ENCODE results near the gene MICB.
A peak's percentile ranks its signal among the peaks of the same experiment; 100 is the strongest.
"Not testable (repeated sequence)": the region's sequence is repeated elsewhere in the genome, so short reads cannot be mapped to it uniquely, and the experiment has no call there.

Gene MICB

DNA sequence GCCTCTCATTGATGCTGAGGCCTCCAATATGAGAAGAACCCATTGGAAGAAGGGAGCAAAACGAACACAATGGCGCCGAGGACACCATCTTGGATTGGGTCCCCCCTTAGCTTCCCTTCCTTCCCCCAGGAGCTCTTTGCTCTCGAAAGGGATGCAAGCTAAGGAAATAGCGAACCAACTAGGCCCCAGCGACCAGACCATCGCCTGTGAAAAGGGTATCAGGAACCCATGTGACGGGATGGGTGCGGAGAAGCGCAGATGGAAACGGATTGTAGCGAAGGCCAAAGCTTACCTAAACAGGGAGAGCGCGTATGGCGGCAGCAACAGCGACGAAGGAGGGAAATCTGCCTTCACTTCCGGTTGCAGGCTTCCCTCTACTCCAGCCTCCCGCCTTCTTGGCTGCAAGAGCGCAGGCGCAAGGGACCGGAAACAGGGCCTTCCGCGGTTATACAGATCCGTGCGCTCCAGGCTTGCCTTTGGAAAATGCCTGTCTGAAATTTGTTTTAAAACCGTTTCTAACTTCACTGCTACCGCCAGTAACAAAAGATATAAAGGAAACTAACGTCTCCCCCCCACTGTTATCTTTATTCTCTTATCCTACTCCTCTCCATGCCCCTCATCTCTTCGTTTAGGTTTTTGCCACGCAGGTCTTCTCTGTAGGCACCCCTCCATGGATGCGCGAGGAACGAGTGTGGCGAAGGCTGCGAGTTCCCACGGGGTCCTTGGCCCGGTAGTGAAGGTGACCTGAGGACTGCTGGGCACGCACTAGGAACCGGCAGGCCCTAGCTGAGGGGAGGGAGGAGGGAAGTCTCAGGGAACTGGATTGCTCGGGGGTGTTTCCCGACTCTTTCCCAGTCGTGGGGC lies 43.9 kb downstream of the MICB start, which contains the start of gene DDX39B:
TSS of gene DDX39B (minus strand) at position 346 of the 864 bp plus-strand sequence. CDS start 1,471 bp downstream, outside the sequence.
- DNase-seq, result peak; percentile 99

DNA sequence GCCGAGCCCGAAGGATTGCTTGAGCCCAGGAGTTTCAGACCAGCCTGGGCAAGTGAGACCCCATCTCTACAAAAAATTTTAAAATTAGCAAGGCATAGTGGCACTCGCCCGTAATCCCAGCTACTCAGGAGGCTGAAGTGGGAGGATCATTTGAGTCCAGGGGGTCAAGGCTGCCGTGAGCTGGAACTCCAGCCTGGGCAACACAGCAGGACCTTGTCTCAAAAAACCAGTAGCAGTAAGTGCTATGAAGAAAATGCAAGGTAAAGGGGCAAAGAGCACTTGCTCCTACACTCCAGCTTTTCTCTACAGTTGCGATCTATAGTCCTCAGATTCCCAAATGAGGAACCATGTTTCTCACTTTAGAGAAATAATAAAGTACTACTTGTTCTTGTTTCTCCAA lies 45.7 kb downstream of the MICB start:
- no peak for DNase-seq

DNA sequence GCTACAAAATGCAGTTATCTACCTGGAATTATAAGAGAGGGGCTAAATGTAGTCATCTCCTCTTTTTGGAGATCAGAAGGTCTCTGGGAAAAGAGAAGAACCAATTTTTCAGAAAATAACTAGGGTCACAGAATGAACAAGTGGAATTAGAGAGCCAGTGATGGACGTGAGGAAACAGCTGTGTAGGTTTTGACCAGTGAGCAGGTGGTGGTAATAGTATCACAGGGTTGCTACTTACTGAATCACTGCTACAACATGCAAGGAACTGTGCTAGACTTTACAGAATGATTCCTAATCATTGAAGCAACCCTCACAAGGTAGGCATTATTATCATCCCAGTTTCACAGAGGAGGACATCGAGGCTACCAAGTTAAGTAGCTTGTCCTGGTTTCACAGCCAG lies 46.7 kb downstream of the MICB start:
- no peak for DNase-seq

DNA sequence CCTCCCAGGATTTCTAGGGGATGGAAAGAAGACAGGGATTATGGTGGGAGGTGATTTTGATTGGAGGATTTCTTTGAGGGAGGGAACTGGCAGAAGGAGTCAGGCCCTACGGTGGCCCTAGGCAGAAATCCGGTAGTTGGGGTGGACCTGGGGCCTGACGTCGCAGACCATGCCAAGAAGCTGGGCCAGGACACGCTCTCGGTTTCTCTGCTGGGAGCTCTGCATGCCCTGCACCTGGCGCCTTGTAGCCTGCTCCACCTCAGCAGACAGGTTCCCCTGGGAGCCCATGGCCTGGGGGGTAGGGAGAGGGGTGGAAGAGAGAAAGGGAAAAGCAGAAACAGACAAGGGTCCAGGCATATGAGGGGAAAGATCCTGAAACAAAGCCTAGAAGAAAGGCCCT lies 47.3 kb downstream of the MICB start:
- no peak for DNase-seq

DNA sequence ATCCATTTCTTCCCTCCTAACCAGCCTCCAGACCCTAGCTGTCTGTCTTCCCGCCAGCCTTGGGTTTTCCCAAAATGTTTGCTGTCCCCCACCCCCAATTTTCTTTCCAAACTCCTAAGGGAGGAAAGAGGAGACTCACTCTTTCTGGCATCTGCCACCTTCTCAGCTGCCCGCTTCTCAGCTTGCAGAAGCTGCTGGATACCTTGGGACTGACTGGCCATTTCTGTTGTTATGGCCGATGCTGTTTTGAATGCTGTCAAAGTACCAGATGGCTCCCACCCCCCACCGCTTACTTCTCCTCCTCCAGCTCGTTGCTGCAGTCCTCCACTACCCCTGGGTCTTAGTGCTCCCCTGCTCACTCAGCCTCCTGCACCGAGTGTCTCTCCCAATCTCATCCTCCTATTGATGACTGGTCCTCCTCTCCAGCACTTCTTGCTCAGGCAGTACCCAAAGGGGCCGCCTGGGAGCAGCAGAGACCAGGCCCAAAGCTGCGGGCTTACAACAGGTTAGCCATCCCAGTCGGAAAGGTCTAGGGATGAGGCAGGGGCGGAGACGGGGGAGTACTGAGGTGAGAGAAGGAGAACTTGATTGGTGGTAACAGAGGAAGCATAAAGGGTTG lies 48.5 kb downstream of the MICB start, which contains the start of gene ATP6V1G2:
TSS of gene ATP6V1G2 (minus strand) at position 270 of the 619 bp plus-strand sequence. CDS start at position 221, 49 bp downstream.
- peak; percentile 97 for DNase-seq

DNA sequence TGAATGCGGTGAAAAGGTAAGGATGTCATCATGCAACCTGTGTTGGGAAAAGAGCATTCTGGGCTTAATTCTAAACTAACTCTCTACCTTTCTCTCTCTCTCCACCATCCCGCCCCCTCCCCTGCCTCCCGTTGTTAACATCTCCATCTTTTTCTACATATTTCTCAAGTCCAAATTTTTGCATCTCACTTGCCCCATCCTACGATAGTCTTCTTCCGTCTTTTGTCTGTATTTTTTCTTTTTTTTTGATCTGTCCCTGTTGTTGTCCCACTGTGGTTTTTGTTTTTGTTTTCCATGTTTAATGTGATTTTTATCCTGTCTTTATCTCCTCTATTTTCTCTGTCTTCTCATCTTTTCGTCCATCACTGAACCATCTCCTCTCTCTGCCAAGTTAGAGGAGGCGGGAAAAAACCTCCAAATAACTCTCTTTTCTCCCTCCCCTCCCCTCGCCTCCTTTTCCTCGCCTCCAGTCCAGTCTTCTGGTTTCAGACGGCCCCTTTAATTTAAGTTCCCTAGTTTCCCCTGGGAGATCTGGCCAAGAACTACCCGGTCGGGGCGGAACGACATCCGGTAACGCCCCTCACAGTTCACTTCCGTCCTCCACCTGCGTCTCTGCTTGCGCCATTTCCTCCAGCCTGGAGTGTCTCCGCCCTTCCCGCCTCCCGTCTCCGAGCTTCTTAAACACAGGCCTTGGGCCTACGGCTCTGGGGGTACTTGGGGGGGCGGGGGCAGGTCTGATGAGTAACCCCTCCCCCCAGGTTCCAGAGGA lies 49.2 kb downstream of the MICB start, which contains the start of gene NFKBIL1:
TSS of gene NFKBIL1 (plus strand) at position 651 of the 769 bp plus-strand sequence. CDS start at position 738, 87 bp downstream.
- DNase-seq, result peak; percentile 97

DNA sequence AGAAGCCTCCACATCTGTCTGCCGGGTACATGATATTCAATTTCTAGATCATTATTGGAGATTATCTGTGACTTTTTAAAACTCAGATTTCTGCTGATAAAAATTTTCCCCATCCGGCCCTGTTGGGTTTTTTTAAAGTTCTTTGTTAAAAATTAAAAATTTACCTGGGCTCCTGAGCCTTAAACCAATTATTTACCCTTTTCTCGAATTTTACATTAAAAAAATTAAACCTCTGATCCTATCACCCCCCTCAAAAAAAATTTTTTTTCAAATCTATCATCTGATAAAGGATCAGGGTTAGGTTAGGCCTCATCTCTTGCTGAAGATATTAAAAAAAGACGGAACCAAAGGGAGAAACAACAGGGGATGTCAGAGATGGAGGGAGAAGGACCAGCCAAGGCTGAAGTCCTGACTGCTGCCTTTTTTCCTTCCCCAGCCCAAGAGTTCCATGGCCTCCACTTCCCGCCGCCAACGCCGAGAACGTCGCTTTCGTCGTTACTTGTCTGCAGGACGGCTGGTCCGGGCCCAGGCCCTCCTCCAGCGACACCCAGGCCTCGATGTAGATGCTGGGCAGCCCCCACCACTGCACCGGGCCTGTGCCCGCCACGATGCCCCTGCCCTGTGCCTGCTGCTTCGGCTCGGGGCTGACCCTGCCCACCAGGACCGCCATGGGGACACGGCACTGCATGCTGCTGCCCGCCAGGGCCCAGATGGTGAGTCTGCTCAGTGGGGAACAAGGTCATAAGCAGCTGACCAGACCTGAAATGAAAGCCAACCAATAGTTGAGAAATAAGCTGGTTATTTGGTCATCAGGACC lies 50.0 kb downstream of the MICB start:
- no peak for DNase-seq

DNA sequence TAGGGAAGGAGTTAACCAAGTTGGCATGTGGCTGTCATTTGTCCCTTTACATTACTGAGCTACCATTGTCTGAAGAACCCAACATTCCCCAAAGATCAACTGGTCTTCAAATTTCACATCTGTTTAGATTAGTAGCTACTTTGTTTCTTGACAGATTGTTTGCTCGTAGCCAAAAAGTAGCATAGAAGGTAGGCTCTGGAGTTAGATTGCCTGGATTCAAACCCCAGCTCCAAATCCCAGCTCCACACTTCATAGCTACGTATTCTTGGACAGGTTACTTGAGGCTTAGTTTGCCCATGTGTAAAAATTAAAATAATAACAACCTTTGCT lies 50.6 kb downstream of the MICB start:
- DNase-seq, result no peak

DNA sequence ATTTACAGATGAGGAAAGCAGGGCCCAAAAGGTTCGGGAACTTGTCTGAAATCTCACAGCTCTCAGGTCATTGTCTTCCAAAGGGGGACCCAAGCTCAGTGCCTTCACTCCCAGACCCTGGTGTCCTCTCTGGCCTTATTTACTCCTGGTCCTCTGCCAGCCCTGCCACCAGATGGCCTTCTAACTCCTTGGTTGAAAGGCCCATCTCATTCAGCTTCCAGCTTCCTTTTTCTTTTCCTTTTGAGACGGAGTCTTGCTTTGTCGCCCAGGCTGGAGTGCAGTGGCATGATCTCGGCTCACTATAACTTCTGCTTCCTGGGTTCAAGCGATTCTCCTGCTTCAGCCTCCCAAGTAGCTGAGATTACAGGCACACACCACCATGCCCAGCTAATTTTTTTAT lies 53.4 kb downstream of the MICB start:
- DNase-seq, result not testable (repeated sequence)

DNA sequence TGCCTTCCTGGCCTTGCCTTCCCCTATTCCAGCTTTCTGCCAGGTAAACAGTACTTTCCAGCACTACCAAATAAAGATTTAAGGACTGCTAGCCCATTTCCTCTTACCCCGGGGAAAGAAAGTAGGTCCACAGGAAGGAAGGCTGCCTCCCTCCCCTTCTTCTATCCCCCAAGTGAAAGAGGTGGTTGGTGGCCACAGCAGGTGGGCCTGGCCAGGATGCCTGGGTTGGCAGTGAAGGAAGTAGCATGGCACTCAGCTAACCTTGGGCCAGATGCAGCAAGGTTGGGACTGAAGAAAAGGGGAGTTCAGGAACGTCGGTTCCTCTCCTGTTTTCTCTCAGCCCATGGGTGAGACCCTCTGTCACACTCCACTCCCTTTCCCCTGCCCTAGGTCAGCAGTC lies 58.4 kb downstream of the MICB start:
- DNase-seq, result no peak

DNA sequence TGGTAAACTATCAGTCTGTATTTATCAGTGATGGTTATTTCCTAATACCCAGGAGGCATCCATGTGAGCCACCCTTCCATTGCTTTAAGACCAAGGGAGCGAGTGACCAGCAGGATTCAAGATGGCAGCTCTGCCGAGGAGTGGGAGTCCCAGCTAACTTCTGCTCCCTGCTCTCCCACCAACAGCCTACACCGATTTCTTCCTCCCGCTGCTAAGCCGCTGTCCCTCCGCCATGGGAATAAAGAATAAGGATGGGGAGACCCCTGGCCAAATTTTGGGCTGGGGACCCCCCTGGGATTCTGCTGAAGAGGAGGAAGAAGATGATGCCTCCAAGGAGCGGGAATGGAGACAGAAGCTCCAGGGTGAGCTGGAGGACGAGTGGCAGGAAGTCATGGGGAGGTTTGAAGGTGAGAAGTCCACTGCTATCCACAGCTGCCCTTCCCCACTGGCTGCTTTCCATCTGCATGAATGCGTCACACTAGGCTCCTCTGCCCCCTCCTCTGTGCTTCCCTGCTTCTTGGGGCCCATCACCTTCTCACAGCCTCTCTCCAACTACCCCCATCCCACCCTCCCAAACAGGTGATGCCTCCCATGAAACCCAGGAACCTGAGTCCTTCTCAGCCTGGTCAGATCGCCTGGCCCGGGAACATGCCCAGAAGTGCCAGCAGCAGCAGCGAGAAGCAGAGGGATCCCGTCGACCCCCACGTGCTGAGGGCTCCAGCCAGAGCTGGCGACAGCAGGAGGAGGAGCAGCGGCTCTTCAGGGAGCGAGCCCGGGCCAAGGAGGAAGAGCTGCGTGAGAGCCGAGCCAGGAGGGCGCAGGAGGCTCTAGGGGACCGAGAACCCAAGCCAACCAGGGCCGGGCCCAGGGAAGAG lies 59.7 kb downstream of the MICB start:
- DNase-seq, result no peak

DNA sequence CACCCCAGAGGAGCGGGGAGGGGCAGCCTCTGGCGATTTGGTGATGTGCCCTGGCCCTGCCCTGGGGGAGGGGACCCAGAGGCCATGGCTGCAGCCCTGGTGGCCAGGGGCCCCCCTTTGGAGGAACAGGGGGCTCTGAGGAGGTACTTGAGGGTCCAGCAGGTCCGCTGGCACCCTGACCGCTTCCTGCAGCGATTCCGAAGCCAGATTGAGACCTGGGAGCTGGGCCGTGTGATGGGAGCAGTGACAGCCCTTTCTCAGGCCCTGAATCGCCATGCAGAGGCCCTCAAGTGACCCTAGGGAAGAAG lies 60.3 kb downstream of the MICB start:
- no peak for DNase-seq

DNA sequence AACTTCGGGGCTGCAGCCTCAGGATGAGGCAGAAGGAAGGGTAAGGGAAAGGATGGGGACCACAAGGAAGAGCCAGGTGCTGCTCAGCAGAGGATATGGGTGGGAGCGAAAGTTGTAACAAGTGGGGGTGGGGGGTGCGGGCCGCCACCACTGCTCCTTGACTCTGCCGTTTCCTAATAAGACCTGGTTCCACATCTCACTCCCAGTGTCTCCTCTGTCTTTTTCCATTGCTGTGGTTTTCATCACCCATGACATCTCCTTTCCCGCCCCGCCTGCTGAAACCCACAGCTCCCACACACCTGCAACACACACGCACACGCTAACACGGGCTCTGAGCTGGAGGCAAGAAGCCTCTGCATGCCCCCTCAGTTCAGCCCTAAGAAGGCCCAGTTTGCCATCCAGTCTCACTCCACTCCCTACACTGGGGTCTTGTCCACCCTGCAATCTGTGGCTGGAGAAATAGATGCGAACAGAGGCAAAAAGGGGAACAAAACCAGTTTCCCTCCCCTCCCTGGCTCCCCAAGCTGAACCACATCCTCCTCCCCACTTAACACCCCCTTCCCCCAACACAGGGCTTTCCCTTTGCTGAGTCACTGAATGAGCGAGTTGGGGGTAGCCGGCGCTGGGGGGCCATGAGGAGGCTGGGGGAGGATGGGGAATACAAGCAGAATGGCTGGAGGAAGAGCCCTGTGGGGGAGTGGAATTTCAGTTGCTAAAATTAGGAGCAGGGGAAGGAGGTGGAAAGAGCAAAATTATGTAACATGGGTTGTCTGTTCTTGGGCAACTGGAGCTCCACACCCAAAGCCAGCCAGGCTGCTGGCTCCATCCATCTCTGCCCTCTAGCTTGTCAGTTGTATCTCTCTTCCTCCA lies 60.9 kb downstream of the MICB start:
- DNase-seq, result no peak

DNA sequence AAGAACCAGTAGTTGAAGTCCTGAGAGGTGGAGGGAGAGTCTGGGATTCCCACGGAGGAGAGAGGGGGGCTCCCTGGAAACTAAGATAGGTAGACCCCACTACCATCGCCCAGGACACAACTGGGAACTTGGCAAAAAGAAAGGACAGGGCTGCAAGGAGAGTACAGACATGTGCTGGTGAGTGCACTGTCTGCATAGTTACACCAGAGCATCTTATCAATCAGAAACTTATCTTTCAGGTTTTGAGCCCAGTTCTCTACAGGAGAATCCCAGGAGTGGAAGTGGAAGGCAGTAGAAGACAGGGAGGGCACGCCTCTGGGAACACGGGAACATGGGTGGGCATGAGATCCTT lies 61.6 kb downstream of the MICB start:
- DNase-seq, result no peak

DNA sequence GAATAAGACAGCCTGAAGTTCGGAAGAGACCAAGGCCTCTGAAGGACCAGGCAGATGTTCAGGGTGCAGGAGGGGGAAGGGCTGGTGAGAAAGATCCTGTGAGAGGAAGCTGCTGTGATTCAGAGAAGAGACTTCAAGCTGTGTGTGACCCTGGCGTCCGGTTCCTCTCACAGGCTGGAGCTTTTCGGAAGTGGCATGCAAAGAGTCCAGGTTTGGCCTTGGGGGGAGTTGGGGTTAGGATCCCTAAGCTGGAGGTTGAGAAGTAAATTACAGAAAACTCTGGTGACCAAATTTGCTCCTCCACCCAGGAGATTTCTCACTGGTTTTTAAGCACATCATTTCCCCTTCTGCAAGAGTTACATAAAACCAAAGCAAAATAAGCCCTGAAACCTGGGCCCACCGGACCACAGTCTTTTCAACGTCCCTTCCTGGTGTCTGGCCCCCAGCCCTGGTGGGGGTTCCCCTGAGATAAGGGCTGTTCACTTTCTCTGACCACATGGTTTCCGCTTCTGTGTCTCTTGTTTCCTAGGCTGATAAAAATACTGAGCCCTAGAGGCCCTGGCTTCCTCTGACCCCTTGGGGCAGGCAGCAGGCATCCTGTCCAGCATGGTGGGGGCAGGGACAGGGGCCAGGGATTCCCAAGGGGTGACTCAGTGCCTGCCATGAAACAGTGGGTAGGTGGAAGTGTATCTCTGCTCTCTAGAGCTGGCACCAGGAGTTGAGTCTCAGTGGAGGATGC lies 62.2 kb downstream of the MICB start:
- DNase-seq, result no peak

DNA sequence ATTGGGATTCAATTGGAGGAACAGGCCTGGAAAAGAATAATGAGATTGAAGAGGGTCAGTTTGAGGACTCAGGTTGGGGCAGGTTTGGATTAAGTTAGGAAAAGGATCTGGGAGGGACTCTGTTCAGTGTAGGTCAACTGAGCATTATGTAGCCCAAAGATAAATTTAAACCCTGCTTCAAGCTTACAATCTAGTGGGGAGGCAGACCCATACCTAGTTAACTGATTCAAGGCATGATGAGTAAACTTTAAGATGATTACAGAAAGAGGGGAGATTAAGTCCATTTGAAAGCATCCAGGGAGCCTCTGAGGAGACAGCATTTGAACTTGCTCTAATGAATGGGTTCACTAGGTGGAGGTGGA lies 62.7 kb downstream of the MICB start:
- DNase-seq, result no peak
